Activated CD4-positive, alpha-beta T cell treated with anti-CD3 and anti-CD28 coated beads, Interleukin-2, amount 50 U/mL, for 16 hours (primary cell): ENCODE results near the gene PTGR1.
"Not testable (repeated sequence)": the region's sequence is repeated elsewhere in the genome, so short reads cannot be mapped to it uniquely, and the experiment has no call there.

Experiments used
- DNase-seq: peaks from one replicate; pipeline ENCODE4 v3.0.0-alpha.2; 2020

Gene PTGR1

DNA sequence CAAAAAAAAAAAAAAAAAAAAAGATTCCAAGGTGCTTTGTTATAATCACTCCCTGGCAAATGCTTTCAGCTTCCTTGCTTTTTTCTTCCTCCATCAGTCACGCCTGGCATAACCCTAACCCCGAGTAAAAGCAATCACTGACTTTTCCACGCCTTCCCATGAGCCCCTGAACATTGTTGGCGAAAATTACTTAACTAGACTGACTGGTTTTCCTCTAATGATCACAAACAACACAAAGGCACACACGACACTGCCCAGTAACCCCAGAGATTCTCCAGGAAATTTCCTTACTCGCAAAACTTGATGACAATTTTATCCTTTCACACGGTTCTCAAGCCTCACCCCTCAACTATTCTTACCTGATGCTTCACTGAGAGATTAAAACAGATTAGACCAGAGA lies 11.4 kb upstream of the PTGR1 start:
- no peak for DNase-seq

DNA sequence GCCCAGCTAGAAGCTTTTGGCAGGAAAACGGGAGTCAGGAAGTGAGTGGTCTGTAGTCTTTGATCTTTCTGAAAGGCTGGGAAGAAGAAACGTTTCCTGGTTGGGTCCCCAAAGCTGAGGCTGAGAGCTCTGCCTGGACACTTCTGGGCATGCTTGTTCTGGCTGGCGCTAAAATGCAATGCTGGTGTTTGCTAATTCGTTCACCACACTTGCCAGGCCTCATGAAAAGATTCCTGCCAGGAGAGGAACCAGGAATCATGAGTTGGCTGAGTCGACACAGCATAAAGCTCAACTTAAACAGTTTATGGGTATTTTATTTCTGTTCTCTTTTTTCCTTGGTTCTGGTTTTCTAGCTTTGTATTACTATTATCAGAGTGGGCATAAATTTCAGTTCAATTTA lies 10.7 kb upstream of the PTGR1 start:
- no peak for DNase-seq

DNA sequence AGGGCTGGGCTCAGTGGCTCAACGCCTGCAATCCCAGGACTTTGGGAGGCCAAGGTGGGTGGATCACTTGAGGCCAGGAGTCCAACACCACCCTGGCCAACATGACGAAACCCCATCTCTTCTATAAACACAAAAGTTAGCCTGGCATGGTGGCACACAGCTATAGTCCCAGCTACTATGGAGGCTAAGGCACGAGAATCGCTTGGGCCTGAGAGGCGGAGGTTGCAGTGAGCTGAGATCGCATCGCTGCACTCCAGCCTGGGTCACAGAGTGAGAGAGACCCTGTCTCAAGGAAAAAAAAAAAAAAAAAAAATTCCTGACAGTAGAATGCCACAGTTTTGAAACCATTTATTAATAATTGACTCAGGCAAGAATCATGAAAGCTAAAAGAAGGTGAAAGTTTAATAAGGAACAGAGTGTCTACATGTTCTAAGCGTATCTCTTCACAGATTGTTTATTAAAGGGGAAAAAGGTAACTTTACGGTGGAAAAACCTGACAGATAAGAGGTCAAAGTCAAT lies 5.7 kb upstream of the PTGR1 start:
- DNase-seq: no peak

DNA sequence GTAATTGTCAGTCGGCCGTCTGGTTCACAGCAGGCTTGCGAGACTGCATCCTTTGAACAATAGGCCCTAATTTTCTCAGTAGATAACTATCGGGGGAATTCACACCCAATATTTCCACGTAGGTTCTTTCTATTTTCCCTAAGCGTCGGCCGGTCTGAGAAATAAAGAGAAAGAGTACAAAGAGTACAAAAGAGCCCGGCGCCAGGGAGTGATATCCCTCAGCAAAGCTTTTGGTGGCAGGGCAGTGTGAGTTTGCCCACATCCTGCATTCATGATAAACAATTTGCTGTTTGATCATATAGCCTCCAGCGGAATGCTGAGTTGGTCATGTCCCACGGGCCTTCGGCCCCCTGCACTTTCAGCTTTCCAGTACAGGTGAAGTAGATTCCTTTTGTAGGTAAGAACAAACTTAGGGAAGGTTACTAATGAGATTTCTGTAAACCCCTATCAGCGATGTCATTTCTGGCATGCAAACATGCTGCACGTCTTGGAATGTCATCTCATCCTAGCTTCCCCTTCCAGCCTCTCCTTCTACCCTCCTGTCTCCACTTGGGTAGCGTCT lies 4.7 kb upstream of the PTGR1 start:
- DNase-seq: no peak

DNA sequence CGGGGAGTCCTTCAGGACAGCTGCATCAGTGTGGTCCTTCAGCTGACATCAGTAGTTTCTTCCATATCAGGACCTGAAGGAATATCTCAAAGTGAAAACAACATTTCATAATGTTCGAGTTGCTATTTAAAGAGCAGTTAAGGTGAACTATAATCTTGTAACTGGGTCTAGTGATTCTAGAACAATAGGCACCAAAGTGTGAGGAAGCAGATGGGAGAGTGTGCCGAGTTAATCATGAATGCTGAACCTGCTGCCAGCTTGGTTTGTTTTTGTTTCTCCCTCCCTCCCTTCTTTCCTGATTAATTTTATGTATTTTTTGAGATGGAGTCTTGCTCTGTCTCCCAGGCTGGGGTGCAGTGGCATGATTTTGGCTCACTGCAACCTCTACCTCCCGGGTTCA lies 3.6 kb upstream of the PTGR1 start:
- DNase-seq: no peak

DNA sequence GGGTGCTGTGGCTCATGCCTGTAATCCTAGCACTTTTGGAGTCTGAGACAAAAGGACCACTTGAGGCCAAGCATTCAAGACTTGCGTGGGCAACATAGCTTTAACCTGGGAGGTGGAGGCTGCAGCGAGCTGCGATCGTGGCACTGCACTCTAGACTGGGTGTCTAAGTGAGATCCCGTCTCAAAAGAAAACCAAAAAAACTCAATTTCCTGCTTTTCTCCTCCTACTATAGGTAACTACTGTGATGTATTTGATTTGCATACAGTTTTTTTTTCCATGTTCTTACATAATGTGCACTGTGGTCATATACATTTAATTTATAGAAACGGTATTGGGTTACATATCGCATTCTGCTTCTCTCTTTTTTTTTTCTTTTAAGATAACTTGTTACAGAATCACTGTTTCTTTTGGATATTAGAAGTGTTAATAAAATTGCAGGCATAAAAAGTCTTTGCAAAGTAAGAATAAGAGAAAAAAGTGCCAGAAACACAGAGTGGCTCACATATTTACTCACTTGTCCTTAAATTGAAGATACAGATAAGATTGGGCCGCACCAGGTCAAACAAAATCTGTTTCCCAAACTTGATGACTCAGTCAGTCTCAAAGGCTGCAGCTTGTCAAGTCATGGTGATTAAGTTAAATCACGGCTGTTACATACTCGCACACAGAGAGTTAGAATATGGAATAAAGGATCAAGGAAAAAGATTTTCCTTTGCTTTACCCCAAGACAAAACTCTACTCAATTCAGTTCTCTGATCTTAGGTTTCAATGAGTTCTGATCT lies 2.0 kb upstream of the PTGR1 start:
- no peak for DNase-seq

DNA sequence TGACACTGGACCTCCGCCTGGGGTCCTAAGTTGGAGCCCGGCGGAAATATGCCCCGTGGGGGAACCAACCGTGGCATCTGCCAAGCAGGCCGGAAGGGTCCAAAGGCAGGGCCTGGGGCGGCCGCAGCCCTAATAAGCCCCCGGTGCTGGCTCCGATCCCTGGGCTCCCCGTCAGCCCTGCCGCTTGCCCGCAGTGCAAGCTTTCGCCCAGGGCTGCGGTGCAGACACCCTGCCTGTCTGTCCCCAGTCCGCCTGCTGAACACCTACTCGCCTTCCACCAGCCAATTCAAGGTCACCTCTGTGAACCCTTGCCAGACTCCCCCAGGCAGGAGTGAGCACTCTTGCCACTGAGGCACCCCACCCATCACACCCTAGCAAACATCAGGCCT lies 502 bp upstream of the PTGR1 start:
- DNase-seq: no peak

DNA sequence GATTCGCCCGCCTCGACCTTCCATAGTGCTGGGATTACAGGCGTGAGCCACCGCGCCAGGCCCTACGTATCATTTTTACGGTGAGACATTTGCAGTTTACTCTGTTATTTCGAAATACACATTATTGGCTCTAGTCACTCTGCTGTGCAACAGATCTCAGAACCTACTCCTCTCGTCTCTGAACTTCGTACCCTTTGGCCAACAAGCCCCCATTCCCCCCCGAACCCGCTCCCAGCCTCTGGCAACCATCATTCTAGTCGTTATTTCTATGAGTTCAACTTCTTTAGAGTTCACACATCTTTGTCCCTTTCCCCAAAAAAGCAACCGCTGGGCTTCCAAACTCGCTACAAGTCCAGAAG lies 735 bp downstream of the PTGR1 start:
- no peak for DNase-seq

DNA sequence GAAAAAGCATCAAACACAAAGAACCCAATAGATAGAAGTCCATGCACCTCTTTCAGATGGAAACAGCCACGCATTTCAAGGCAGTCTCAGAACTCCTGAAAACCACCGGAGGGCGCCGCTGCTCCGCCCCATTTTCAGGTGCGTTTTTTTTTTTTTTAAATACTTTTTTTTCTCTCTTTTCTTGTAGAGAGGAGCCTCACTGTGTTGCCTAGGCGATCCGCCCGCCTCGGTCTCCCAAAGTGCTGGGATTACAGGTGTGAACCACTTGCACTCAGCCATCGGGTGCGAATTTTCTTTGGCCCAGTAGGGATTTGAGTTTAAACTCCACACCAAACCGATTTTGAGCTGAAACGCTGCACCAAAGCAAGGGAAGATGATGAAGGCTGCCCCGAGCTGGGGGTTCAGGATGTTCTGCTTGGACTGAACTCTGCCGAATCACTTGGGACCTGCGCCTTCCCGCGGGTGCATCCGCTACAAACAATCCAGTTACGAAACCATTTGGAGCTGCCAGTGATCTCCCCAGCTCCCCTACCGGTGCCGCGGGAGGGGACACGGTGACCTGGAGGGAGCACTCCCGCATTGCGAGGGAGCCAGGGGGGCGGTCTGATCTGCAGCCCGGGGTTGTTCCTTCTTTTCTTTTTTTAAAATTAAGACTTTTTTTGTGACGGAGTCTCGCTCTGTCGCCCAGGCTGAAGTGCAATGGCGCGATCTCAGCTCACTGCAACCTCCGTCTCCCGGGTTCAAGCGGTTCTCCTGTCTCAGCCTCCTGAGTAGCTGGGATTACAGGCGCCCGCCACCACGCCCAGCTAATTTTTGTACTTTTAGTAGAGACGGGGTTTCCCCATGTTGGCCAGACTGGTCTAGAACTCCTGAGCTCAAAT lies 1.4 kb downstream of the PTGR1 start:
- peak; percentile 43 for DNase-seq

DNA sequence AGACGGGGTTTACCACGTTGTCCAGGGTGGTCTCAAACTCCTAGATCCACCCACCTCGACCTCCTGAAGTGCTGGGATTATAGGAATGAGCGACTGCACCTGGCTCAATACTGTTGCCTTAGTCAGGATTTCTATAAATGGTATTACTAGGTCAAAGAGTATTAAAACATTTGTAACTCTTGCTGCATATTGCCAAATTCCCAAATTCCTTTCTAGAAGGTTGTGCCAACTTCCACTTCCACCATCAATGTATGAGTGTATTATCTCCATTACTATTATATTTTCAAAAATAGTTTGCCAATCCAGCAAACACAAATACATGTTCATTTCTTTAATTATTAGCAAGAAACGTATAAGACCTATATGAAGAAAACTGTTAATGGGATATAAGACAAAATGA lies 10.6 kb downstream of the PTGR1 start:
- DNase-seq: no peak

DNA sequence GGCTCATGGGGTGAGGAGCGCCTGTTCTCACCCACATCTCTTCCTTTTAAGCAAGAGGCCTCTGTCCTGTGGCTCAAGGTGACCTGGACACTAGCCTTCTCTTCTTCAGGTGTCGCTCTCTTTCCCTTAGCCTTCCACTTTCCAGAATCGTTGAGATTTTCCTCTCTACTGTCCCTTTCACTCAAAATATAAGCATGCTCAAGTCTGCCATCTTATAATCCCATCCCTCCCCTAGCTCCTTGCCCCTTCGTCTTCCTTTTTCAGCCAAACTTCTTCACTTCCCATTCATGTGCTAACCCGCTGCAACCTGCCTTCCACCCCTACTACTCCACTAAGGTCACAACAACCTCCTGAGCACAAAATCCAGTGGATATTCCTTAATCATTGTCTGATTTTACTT lies 13.1 kb downstream of the PTGR1 start:
- DNase-seq: no peak

DNA sequence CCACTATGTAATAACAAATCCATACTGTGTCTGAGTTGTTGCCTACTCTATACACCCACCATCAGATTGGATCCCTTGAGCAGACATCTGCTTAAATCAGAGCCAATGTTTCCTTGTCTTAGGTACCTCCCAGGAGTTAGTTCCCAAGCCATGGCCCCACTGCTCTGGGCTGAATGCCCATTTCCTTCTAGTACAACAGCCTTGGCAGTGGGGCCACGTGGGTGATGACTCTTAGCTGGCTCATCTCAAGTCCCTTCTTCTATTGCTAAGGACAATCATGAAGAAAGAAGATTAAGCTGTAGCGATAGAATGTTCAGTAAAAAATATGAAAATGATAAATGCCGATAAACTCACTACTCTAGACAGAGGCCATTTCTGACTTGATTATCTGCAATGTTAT lies 16.6 kb downstream of the PTGR1 start:
- no peak for DNase-seq

DNA sequence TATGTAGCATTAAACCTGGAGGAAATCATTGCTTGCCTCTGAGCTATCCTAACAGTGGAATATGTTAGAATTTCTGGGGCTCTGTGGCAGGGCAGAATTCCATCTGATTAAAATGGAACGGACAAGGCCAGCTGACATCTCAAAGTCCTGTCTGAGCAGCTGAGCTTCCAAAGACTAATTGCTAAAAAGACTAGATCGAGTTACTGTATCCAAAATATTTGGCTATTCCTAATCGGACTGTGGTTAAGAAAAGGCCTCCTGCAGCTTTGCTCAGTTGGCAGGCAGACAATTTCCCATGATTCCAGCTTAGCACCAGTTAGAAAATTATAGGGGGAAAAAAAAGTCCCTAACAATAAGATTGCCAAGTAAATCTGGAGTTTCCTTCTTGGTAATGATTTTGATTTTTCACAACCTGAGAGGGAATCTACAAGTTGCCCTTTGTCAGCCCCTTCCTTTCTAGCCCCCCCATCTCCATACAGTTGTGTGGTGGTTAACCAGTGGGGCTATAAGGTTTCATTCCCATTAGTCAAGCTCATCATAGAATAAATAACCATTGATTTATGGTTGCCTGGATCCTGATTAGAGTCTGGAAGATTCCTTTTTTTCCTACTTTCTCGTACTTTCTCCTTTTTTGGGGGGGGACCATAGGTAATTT lies 26.4 kb downstream of the PTGR1 start:
- no peak for DNase-seq

DNA sequence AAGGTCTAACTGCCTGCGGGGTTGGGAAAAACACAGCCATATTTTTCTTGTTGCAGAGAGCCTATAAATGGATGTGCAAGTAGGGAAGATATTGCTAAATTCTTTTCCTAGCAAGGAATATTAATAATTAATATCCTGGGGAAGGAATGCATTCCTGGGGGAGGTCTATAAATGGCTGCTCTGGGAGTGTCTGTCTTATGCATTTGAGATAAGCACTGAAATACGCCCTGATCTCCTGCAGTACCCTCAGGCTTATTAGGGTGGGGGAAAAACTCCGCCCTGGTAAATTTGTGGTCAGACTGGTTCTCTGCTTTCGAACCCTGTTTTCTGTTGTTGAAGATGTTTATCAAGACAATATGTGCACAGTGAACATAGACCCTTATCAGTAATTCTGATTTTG lies 31.3 kb downstream of the PTGR1 start:
- DNase-seq: not testable (repeated sequence)

DNA sequence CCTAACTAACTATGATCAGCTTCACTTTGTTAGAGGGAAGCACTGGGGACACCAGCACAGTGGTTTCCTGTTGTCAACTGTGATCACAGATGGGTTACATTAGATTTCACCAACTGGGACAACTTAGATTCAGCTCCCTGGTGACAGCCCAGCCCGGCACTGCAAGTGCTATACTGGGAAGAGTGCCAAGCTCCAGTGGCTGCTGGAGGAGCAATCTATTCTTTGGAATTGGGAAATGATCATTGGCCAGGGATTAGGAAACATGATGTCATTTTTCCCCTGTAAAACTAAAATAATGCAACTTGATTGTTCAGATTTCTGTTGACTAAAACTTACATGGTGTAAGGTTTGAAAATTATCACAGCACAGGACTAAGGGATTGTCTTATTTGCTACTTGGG lies 33.2 kb downstream of the PTGR1 start:
- DNase-seq: no peak

DNA sequence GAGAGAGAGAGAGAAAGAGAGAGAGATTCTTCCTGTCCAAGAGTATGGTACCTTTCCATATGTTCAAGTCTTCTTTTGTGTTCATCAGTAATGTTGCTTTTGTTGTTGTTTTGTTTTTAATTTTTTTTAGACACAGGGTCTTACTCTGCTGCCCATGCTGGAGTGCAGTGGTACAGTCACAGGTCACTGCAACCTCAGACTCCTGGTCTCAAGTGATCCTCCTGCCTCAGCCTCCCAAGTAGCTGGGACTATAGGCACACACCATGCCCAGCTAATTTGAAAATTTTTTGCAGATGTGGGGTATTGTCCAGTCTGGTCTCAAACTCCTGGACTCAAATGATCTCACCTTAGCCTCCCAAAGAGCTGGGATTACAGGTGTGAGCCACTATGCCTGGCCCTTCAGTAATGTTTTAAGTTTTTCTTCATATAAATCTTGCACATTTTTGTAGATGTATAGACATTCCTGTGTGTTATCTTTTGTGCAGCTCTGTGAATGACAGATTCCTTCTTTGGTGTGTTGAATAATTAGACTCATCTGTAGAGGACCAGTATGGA lies 38.2 kb downstream of the PTGR1 start:
- no peak for DNase-seq

DNA sequence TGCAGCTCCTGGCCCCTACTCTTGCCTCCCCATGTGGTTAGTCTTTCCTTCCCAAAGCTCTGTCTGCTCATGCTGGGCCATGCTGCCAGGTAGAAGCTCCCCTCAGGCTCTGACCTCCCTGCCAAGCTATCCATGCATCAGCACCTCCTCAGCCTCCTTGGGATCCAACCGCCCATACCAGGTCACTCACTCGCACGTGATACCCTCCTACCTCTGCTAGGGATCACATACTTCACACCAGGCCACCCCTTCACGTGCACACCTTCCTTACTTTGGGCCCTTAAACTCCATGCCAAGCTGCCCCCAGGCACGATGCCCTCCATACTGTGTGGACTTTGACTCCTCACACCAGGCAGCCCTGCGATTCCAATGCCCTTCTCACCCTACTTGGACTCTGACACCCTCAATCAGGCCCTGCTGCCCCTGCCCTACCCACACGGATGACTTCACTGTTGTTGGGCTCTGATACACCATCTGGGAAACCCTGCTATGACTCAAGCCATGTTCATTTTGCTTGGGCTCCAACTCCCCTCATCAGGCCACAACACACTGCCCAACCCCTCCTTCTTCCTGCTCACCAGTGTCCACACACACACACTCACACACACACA lies 40.3 kb downstream of the PTGR1 start:
- no peak for DNase-seq

DNA sequence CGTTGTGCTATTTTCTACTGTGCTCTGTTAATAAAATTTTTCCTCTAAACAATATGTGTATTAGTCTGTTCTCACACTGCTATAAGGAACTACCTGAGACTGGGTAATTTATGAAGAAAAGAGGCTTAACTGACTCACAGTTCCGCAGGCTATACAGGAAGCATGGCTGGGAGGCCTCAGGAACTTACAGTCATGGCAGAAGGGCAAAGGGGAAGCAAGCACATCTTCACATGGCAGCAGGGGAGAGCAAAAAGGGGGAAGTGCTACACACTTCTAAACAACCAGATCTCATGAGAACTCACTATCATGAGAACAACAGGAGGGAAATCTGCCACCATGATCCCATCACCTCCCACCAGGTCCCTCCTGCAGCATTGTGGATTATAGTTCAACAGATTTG lies 44.0 kb downstream of the PTGR1 start:
- DNase-seq: not testable (repeated sequence)

DNA sequence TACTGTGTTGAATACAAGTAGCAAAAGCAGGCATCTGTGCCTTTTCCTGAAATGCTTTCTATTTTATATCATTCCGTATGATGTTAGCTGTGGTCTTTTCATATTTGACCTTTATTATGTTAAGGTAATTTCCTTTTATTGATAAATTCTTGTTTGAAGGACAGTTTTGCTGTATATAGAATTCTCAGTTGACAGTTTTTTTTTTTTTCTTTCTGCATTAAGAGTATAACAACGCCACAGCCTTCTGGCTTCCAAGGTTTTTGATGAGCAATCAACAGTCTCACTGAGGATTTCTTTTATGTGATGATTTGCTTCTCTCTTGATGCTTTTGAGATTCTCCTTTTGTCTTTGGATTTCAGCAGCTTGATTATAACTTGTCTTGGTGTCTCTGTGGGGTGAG lies 50.8 kb downstream of the PTGR1 start:
- no peak for DNase-seq

DNA sequence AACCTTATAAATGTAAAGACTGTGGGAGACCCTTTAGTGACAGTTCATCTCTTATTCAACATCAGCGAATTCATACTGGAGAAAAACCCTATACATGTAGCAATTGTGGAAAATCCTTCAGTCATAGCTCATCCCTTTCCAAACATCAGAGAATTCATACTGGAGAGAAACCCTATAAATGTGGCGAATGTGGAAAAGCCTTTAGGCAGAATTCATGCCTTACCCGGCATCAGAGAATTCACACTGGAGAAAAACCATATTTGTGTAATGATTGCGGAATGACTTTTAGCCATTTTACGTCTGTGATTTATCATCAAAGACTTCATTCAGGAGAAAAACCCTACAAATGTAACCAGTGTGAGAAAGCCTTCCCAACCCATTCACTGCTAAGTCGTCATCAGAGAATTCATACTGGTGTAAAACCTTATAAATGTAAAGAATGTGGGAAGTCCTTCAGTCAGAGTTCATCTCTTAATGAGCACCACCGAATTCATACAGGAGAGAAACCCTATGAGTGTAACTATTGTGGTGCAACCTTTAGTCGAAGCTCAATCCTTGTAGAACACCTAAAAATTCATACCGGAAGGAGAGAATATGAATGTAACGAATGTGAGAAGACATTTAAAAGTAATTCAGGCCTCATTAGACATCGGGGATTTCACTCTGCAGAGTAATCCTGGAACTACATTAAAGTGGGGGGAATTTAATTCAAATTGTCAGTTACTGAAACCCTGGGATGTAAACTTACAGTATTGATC lies 56.8 kb downstream of the PTGR1 start:
- DNase-seq: no peak

DNA sequence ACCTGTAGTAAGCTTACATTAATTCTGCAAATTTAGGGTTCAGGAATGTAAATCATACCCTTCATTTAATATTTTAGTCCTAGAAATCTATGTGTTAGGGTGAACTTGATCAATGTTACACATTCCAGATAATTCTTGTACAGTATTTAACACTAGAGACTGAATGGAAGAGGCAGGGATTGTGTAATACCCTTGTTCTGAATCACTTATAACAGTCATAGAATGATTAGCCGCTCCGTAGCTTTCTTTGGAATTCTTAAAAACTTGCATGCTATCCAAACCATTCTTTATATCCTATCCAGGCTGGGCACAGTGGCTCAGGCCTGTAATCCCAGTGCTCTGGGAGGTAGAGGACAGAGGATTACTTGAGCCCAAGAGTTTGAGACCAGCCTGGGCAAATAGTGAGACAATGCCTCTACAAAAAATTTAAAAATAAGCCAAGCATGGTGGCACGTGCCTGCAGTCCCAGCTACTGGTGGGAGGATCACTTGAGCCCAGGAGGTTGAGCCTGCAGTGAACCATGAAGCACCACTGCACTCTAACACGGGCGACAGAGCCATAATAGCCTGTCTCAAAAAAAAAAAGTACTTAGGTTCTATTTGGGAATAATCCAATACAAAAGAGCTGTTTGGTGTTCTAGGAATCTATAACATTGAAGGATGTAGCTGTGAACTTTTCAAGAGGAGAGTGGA lies 66.2 kb downstream of the PTGR1 start:
- DNase-seq: no peak
